GM18508 (cell line): ENCODE measurements around the gene LONRF2.

Experiments used
- ATAC-seq: cut with Tn5 transposase; IDR thresholded peaks from one replicate; pipeline ENCODE4 v1.9.1; 2021; ENCODE audit warnings: moderate number of reproducible peaks; ENCODE audit not compliant: insufficient read depth, unreplicated experiment

Gene LONRF2

DNA sequence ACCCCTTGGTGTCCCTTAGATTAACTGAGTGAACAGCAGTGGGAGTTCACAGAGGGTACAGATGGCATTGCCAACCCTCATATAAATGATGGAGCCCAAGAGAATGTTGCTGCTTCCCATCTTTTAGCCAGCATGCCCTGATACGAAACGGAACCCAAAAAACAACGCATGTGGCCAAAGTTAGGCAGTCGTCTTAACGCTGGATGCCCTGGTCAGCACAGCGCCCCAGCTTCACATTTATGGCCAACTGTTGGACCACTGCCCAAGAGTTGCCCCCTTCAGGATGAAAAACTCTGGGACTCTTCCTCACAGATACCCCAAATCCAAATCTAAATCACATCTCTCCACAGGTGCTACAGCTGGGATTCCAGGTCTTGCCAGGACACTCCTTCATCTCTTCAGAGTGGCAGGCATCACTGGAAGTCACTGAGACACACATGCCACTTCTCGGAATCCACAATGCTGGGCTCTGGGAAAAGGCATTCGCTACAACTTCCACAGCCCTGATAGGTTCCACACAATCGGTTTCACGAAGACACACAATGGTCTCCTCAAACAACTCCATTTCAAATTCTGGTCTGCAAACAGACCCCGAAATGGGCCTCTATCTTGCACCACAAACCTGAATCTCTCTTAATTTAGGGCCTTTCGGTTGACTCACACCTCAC lies 44.6 kb downstream of the LONRF2 start:
- ATAC-seq, result no peak

DNA sequence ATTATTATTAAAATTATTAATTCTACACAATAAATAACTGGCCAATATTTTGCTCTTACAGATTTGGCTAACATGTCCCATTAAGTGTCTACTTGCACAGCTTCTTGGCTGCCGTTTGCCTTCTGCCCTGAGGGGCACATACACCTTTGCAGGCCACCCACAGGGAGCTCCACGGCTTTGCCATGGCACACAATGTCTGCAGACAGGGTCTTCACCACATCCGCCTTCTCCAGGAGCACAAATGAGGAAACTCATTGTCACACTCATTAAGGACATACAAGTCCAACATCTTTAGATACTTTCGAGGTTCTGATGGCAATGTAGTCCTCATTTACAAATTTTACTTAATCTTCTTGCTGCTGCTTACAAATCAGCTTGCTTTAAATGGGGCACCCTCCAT lies 45.6 kb downstream of the LONRF2 start:
- ATAC-seq, result no peak

- no peak for ATAC-seq
Observed at GRCh38 chr2:100275200-100275589, 47.1 kb downstream of the LONRF2 start.

- ATAC-seq, result no peak
Observed at GRCh38 chr2:100274566-100275199, 47.6 kb downstream of the LONRF2 start.

DNA sequence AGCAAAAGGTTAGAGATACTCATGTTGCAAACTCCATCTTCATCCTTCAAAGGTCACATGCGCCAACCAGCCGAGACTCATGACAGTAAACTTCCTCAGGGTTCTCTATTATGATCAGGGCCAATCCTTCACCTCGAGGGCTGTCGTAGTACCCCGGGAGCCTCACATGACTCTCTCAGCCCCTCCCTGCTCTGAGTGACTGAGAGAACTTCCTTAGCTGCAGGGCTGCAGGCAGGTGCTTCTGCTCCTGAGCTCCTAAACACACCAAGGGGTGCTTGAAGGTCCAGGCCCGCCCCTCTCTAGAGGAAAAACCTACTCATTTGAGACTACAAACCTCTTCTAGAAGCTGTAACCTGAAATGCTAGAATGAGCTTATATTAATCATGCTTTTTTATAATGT lies 48.2 kb downstream of the LONRF2 start:
- ATAC-seq, result no peak

- ATAC-seq, result no peak
Observed at GRCh38 chr2:100273387-100273786, 48.9 kb downstream of the LONRF2 start.

GRCh38 chr2:100272841-100273329 lies 49.4 kb downstream of the LONRF2 start:
- ATAC-seq, result no peak

GRCh38 chr2:100271210-100271609 lies 51.1 kb downstream of the LONRF2 start:
- no peak for ATAC-seq

GRCh38 chr2:100270381-100271146 lies 51.7 kb downstream of the LONRF2 start:
- no peak for ATAC-seq

GRCh38 chr2:100269889-100270288 lies 52.4 kb downstream of the LONRF2 start:
- no peak for ATAC-seq

- no peak for ATAC-seq
Observed at GRCh38 chr2:100268986-100269385, 53.3 kb downstream of the LONRF2 start.

GRCh38 chr2:100267751-100268150 lies 54.5 kb downstream of the LONRF2 start:
- no peak for ATAC-seq

- no peak for ATAC-seq
Observed at GRCh38 chr2:100266126-100266525, 56.2 kb downstream of the LONRF2 start.

DNA sequence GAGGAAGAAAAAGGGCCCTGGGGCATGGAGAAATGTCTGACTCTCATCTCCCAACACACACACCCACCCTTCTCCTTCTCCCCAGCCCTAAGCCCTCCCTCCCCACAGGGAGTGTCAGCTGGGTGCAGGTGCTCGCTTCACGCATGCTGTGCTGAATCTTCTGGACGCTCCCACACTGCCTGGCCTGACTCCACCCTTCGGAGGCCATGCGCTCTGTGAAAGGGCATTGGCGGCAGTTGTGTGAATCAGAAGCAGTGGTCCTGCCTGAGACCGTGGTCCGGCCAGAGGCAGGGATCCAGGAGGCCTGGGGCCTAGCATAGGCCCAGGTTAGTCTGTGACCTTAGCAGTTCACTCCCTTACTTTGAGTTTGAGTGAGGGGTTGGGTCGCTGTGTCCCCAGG lies 57.1 kb downstream of the LONRF2 start:
- no peak for ATAC-seq

DNA sequence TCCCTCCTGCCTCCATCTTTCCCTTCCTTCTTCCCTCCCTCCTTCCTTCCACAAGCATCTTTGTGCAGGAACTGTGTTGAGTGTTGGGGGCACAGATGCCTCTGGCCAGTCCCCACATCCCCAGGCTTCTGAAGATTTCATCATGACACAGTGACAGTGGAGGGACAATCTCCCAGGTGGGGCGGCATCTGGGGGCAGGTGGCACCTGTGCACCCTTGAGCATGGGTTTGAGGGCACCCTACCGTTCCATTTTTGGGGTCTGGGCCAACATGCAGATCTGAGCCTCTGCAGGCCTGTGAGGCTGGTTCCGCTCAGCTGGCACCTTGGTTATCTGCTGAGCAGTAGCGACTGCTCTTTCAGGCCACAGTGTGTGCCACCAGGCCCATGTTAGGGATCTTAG lies 57.6 kb downstream of the LONRF2 start:
- ATAC-seq, result no peak

- no peak for ATAC-seq
Observed at GRCh38 chr2:100264121-100264520, 58.2 kb downstream of the LONRF2 start.

DNA sequence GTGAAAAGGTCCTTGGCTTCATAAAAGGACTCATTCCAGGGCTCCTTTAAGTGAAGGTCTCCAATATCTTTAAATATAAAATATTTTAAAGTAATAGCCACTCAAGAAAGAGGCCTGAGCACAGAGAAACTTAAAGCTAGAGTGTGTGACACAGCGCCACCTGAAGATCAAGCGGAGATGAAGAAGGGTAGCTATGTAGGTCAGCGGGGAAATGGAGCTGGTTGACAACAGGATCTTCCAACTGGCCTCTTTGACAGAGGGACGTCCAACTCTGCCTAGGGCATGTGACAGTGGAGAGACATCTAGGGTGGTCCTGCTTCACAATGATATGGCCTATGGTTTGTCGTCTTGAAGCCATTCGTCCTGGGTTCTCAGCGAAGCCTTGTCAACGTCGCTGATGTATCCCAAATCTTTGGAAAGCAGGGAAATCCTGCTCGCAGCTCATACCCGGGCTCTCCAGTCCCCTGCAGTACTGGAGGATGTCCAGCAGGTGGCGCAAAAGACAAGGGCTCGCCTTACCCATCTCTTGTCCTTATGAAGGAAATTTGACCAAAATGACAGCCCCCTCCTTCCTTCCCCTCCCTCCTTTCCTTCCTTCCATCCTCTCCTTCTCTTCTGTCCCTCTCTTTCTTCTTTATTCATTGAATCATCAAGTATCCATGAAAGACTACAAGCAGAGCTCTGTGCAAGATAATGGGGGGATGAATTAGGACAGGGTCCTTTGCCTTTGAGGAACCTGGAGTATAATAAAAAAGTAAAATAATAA lies 59.6 kb downstream of the LONRF2 start:
- no peak for ATAC-seq

- ATAC-seq, result no peak
Observed at GRCh38 chr2:100262046-100262445, 60.3 kb downstream of the LONRF2 start.

- ATAC-seq, result no peak
Observed at GRCh38 chr2:100260712-100261620, 61.3 kb downstream of the LONRF2 start.

- ATAC-seq, result no peak
Observed at GRCh38 chr2:100259106-100259505, 63.2 kb downstream of the LONRF2 start.
